GM18858 (cell line): ENCODE data around the gene NELL1.
"Not testable (repeated sequence)": the region's sequence is repeated elsewhere in the genome, so short reads cannot be mapped to it uniquely, and the experiment has no call there.

Experiments used
- ATAC-seq: cut with Tn5 transposase; IDR thresholded peaks from one replicate; pipeline ENCODE4 v1.9.1; 2021; ENCODE audit not compliant: unreplicated experiment

The NELL1 gene

DNA sequence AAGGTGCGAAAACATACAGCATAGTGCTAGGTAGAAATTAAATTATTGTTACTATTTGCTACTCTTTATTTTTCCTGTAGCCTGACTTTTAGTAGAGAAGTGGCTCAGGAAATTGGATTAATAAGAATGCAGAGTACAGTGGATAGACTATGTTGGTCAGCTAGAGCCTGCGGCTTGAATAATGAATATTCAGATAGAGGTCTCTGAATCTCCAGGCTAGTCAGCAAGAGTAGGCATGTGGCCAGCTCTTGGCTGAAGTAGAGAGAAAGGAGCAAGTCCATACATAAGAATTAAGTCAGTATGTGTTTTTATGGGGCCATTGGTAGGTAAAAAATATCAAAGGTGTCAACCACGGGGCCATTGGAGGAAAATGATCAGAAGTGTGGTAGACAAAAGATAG lies 413.5 kb downstream of the NELL1 start:
- ATAC-seq = no peak

GRCh38 chr11:21088930-21089329 lies 419.5 kb downstream of the NELL1 start:
- no peak for ATAC-seq

GRCh38 chr11:21104641-21105040 lies 435.3 kb downstream of the NELL1 start:
- no peak for ATAC-seq

DNA sequence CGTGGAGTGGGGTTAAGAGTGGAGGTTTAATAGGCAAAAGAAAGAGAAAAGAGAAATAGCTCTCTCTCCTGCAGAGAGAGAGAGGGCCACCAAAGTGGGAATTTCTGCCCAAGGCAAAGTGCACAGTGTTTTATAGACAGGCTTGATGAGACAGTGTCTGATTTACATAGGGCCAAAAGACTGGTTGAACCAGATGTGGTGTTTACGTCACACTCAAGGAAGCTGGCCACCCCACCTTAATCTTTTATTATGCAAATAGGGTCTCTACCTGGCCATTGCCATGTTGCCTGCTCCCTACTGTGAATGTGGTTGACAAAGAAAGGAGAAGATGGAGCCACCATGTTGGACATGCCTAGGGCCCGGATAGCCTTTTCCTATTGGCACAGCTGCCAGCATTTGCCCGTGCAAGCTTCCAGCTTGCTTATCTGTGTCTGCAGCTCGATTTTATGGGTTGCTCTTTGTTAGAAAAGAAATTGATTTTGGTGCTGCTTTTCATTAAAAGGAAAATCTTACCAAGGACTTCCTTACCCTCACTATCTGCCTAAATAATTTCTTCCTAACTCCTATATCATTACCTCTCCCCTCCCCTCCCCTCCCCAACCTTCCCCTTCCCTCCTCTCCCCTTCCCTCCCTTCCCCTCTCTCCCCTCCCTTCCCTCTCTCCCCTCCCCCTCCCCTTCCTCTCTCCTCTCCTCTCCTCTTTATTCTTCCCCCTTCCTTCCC lies 436.0 kb downstream of the NELL1 start:
- ATAC-seq = no peak

DNA sequence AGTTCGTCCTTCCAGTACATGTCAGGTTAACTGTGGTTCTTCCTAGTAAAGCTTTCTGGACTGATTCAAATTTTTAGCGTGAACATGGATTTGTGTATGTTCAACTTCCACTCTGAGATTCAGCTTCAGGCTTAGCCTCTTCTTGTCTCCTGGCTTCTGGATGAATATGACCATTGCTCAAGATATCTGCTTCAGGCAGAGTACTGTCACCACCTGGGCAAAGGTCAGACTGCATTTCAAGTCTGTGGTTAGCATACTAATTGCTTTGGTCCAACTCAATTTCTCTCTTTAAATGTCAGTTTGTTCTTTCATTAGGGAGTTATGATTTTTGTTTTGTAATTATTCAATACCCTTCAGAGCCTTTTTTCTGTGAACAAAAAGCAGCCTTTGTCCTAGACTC lies 440.0 kb downstream of the NELL1 start:
- ATAC-seq = no peak

DNA sequence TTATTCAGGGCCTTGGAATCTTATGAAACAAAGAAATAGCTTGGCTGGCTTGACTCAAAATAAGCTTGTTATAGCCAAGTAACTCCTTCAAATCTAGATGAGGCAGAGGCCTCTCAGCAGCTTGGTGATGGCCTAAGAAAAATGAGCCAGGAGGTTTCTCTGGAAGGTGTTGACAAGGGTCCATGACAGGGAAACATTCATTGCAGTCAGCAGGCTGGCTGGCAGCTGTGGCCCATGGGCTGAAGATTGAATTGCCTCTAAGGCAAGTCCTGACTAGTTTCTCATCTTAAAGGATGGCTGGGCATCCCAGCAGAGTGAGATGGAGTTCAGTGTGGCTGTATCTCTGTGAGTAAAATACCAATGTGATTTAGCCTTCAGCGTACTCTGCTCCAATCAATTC lies 441.0 kb downstream of the NELL1 start:
- no peak for ATAC-seq

GRCh38 chr11:21113876-21114275 lies 444.5 kb downstream of the NELL1 start:
- ATAC-seq = no peak

DNA sequence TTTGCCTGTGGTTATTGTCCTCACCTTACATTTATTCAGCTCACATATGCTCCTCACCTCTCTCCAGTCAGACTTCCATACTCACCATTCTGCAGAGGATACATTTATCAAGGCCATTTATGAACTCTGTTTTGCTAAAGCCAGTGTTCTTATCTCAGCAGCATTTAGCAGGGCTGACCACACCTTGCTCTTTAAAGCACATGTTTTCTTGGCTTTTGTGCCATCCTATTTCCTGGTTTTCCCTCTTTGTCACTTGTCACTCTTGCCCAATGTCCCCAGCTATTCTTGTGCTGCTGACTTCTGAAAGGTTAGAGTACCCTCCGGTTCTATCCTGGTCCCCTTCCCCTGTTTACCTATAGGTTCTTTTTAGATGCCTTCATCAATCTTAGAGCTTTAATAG lies 446.6 kb downstream of the NELL1 start:
- no peak for ATAC-seq

- no peak for ATAC-seq
These were observed 450.0 kb downstream of the NELL1 start for GRCh38 chr11:21119411-21119810.

- ATAC-seq = no peak
These were observed 452.6 kb downstream of the NELL1 start for GRCh38 chr11:21121991-21122390.

DNA sequence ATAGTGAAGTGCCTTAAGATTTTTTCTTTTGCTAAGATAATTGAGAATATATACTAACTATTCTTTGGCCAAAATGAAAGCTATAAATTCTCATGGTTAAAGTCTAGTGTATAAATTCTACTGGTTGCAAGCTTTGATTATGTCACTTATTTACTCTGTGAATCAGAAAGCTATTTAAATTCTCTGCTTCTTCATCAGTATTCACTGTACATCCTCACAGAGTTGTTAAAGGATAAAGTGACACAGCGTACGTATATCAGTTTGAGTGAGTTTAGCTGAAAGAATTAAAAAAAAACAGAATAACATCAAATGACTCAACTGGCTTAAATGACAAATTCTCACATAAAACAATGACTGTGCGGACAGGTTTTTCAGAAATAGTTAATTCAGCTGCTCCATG lies 453.1 kb downstream of the NELL1 start:
- no peak for ATAC-seq

GRCh38 chr11:21132146-21132720 lies 462.8 kb downstream of the NELL1 start:
- ATAC-seq = no peak

DNA sequence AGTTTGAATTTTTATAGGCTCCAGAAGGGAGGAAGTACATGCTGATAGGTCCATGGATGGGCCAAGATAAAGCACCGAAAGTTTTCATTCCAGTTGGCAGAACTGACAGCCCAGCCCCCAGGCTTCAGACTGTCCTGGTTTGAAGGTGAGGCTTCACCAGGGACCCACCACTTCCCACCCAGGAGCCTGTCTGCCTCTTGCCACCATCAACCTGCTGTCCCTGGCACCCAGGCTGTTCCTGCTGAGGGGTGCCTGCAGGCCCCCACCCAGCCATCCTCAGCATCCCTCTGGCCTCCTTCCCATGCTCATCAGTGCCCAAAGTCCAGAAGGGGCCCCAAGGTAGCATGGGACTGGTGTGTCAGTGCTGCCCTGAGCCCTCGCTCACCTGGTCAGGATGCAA lies 463.9 kb downstream of the NELL1 start:
- ATAC-seq = no peak

GRCh38 chr11:21133722-21134121 lies 464.3 kb downstream of the NELL1 start:
- no peak for ATAC-seq

GRCh38 chr11:21137803-21138202 lies 468.4 kb downstream of the NELL1 start:
- ATAC-seq = no peak

GRCh38 chr11:21141557-21141956 lies 472.2 kb downstream of the NELL1 start:
- not testable (repeated sequence) for ATAC-seq

DNA sequence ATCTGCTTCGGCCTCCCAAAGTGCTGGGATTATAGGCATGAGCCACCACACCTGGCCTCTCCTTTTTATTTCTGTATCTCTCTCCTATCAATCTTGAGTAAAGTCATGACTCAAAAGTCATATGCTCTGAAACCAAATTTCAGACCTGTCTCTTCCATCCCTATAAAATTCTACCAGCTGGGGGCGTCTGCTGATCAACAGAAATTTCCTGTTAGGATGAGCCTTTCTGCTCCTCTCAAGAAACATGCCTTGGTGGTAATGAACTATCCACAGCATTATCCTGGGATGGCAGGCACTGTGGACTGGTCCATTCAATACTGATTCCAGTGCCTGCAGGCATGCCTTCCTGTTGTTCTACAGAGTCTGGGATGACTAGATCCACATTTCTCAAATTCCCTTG lies 472.6 kb downstream of the NELL1 start:
- no peak for ATAC-seq

DNA sequence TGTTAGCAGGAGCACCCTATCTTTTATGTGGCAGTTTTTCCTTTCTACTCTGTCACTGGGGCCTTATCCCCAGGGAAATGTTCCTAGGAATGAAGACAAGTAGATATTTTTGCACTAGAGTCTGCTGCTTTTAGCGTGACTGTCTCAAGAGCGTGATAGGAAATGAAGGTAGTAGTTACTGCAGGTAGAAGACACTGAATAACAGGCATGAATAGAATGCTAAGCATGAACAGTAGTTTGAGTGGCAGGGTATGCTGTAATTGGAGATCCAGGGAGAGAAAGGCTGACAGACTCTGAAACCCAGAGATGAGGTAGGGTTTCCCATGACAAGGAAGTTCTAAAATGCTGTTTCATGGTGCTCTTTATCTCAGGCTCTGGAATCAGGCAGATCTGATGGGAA lies 475.1 kb downstream of the NELL1 start:
- ATAC-seq = no peak

DNA sequence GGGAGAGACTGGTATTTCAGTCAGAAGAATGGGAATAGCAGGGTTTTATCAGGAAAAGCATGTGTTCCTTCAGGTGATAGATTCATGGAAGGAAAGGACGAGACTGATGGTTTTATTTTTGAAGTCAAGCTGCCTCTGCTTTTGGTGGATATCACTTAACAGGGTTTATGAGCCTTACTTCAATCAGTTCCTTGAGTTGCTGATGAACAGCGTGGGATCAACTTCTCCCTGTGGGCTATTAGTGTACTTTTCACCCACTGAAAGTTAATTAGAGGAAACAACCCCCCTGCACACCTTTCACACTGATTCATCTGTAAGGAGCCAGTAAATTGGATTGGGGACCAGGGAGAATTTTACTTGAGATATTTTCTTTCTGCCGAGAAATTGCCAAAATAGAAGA lies 479.0 kb downstream of the NELL1 start:
- no peak for ATAC-seq

- ATAC-seq = no peak
These were observed 490.8 kb downstream of the NELL1 start for GRCh38 chr11:21160140-21160539.

DNA sequence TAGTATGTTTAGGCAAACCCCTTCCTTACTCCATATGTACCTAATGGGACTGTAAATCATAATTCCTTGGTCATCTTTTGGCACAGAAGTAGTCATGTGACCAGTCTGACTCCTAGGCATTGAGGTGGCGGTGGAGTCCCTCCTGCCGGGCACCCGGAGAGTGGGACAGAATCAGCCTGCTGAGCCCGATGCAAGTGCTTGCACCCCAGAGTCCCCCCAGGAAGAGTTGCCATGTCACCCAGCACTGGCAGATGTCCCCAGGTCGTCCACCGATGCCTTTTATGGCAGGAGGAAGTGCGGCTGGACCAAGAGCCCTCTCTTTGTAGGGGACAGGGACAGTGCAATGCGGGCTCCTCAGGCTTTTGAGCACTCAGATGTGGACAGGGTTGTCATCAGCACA lies 500.3 kb downstream of the NELL1 start:
- no peak for ATAC-seq

DNA sequence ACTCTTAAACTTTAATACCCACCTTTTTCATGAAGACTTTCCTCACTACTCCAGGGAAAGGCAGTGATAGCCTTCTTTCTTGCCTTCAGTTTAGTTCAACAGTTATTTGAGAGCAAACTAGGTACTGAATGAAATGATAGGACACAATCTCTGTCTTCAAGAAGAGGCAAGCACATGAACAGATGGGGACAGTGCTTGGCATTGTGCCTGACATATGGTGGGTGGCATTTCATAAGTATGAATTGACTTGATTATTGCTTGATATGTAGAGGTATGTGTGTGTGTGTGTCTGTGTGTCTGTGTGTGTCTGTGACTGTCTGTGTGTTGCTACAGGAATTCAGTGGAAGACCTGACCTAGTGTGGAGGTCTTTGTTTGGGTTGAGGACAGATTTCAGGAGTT lies 504.1 kb downstream of the NELL1 start:
- ATAC-seq = no peak

DNA sequence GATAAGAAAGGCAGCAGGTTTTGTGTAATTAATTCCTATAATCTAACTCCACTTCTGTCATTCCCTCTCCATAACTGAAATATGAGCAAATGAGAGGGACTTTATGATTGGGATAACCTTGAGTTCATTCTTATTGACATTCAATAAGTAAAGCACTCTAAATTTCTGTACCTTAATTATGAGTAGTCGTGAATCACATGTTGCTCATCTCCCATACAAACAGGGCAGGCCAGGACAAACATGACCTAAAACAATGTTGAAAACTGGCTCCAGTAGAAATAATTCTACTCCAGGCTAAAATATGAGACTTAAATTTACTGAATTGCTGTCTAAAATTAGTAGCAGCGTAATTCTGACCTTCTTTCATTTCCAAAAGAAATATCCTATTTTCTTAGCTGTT lies 505.4 kb downstream of the NELL1 start:
- ATAC-seq = no peak
